Prostate gland (tissue), 2 donors: ENCODE measurements around the gene ADGRL3. TPM values are rescaled to one million over a fixed set of nuclear protein-coding genes. Genes with fewer than 3 reads are reported as not detected.
A peak's percentile ranks its signal among the peaks of the same experiment; 100 is the strongest.
"Not testable (repeated sequence)": the region's sequence is repeated elsewhere in the genome, so short reads cannot be mapped to it uniquely, and the experiment has no call there.

Experiments
- DNase-seq: peaks from one replicate; pipeline ENCODE4 v3.0.0-alpha.2; 2019; ENCODE audit warnings: low spot score
- H3K27ac ChIP-seq, 2 donors: fragments of 200-600 bp; sonication (generic); 2 replicates each; pipeline ENCODE4 v1.5.1; 2017 to 2019
- H3K27me3 ChIP-seq: fragments of 200-600 bp; sonication (generic); replicated peaks from 2 replicates; pipeline ENCODE4 v1.5.1; 2019; ENCODE audit not compliant: insufficient read depth
- H3K36me3 ChIP-seq, 2 donors: fragments of 200-600 bp; sonication (generic); 1 replicate in 1 of 2; 2 replicates in 1 of 2; pipeline versions ENCODE4 v1.5.1 to v1.8.1; 2017 to 2019
- H3K4me1 ChIP-seq: fragments of 200-600 bp; sonication (generic); replicated peaks from 2 replicates; pipeline ENCODE4 v1.5.1; 2019
- H3K4me3 ChIP-seq, 2 donors: fragments of 200-600 bp; sonication (generic); 2 replicates each; pipeline ENCODE4 v1.5.1; 2017 to 2019
- H3K9me3 ChIP-seq: fragments of 200-600 bp; sonication (generic); 2 replicates; pipeline ENCODE4 v1.5.1; 2017
- CTCF ChIP-seq, 4 experiments: fragments of 200-600 bp in 2 of 4; fragments of 450-650 bp in 2 of 4; sonication (generic) in 2 of 4; IDR thresholded peaks; 1 replicate in 3 of 4; 2 replicates in 1 of 4; pipeline ENCODE4 v1.5.1; 2016 to 2019; ENCODE audit warnings: antibody characterized with exemption in 4 of 4, mild to moderate bottlenecking in 2 of 4, moderate library complexity in 2 of 4
- POLR2A ChIP-seq: fragments of 450-650 bp; IDR thresholded peaks from one replicate; pipeline ENCODE4 v1.6.1; 2016; ENCODE audit warnings: antibody characterized with exemption, mild to moderate bottlenecking
- POLR2AphosphoS5 ChIP-seq: sonication (generic); formaldehyde crosslinking; IDR thresholded peaks from one replicate; pipeline ENCODE4 v1.6.1; 2017; ENCODE audit warnings: antibody characterized with exemption
- WGBS: methylation state at CpG from one replicate; pipeline ENCODE4 v1.1.5; 2018; 5-methylcytosine and 5-hydroxymethylcytosine counted together
- intact Hi-C: fragments of 100-400 bp; cut with DNase I; formaldehyde crosslinking; loops from one replicate; pipeline ENCODE4 v1.14.2; 2022
- total RNA-seq, 2 donors: library from RNA; depleted of rRNA; stranded (reverse); fragments of >200 nt; gene quantifications; one replicate each; pipeline ENCODE4 v1.1.0, GENCODE V29; 2016

ADGRL3 gene
- total RNA-seq, 2 donors from 2014 or later: 1.7 to 23.5 TPM

GRCh38 chr4:61203436-61203790 is 3.3 kb downstream of the ADGRL3 start:
- intact Hi-C loops: no loop called here
- no peak overlapping the region for H3K27ac ChIP-seq
- H3K27me3 ChIP-seq: peaks cover 26% of the 10 kb centered on the region
- no peak for DNase-seq
- H3K36me3 ChIP-seq: no peaks in the 10 kb centered on the region
- H3K4me3 ChIP-seq: peak overlapping the region in 1 of 2 donors; percentile 30
- peaks cover 6% of the 10 kb centered on the region for H3K4me1 ChIP-seq
- WGBS: 60% methylated on average over 3 of the region's 3 CpGs
- H3K9me3 ChIP-seq: no peaks in the 10 kb centered on the region
- TF ChIP-seq POLR2A (no peak), CTCF (IDR thresholded peaks at IDR 0.05) (no peak), POLR2AphosphoS5 (no peak)

- no peak overlapping the region for H3K4me3 ChIP-seq
- 79% methylated on average over 2 of the region's 2 CpGs for WGBS
- intact Hi-C loops: no loop called here
- no peaks in the 10 kb centered on the region for H3K9me3 ChIP-seq
- no peak for DNase-seq
- TF ChIP-seq POLR2A (no peak), POLR2AphosphoS5 (no peak), CTCF (IDR thresholded peaks at IDR 0.05) (no peak)
- no peak overlapping the region for H3K27ac ChIP-seq
- H3K27me3 ChIP-seq: peaks cover 22% of the 10 kb centered on the region
- H3K36me3 ChIP-seq: no peaks in the 10 kb centered on the region
- peaks cover 6% of the 10 kb centered on the region for H3K4me1 ChIP-seq
Measured at GRCh38 chr4:61204353-61205060, 4.4 kb downstream of the ADGRL3 start.

- Histone ChIP-seq H3K27me3 (peaks cover 20% of the 10 kb centered on the region), H3K36me3 (no peaks in the 10 kb centered on the region), H3K4me3 (no peak overlapping the region), H3K4me1 (peaks cover 6% of the 10 kb centered on the region), H3K9me3 (no peaks in the 10 kb centered on the region), H3K27ac (no peak overlapping the region)
- 98% methylated on average over 1 of the region's 1 CpG for WGBS
- no peak for TF ChIP-seq POLR2A
- TF ChIP-seq CTCF (IDR thresholded peaks at IDR 0.05): no peak
- no peak for TF ChIP-seq POLR2AphosphoS5
- DNase-seq: no peak
- intact Hi-C loops: no loop called here
Measured at GRCh38 chr4:61205066-61205465, 4.9 kb downstream of the ADGRL3 start.

GRCh38 chr4:61207156-61207555 is 7.0 kb downstream of the ADGRL3 start:
- intact Hi-C loops, DNase-seq: not testable (repeated sequence)

GRCh38 chr4:61210186-61210939 is 10.2 kb downstream of the ADGRL3 start:
- TF ChIP-seq POLR2AphosphoS5: no peak
- TF ChIP-seq CTCF (IDR thresholded peaks at IDR 0.05): no peak
- TF ChIP-seq POLR2A: no peak
- intact Hi-C loops: no loop called here
- H3K27me3 ChIP-seq: no peaks in the 10 kb centered on the region
- DNase-seq: no peak
- no peak overlapping the region for H3K4me3 ChIP-seq
- 60% methylated on average over 6 of the region's 6 CpGs for WGBS
- H3K27ac ChIP-seq: no peak overlapping the region
- no peaks in the 10 kb centered on the region for H3K9me3 ChIP-seq
- no peaks in the 10 kb centered on the region for H3K4me1 ChIP-seq
- H3K36me3 ChIP-seq: no peaks in the 10 kb centered on the region

More at GRCh38 chr4:61207156-61207555, 7.0 kb downstream of the ADGRL3 start:
- H3K4me3 ChIP-seq, H3K27ac ChIP-seq, H3K27me3 ChIP-seq, H3K4me1 ChIP-seq, H3K9me3 ChIP-seq, H3K36me3 ChIP-seq: not testable (repeated sequence)
